GM12874 (cell line): Measurements from ENCODE around the gene OCRL.

Source experiments
- TF ChIP-seq, protein P1 (sequence below): IDR thresholded peaks from 2 replicates; pipeline ENCODE4 v1.5.1; 2011; ENCODE audit warnings: low read depth, mild to moderate bottlenecking, control low read depth, low read length, moderate library complexity; ENCODE audit not compliant: insufficient read depth

OCRL gene

DNA sequence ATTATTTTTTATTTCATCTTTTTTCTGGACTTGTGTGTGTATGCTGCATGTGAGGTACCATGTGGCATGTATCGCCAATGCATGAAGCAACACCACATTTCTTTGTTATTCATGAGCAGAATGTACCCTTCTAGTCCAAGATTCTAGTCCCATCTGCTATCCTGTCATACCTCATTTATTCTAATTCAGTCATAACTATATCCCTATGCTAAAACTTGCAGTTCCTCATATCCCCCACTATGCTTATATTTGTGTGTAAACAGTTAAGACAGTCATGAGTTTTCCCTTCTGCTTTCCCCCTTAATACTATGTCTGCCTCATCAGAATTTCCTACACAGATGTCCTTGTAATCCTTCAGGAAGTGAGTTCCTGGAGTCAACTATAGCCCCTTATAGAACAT lies 19.7 kb downstream of the OCRL start:
- TF ChIP-seq, protein P1, sequence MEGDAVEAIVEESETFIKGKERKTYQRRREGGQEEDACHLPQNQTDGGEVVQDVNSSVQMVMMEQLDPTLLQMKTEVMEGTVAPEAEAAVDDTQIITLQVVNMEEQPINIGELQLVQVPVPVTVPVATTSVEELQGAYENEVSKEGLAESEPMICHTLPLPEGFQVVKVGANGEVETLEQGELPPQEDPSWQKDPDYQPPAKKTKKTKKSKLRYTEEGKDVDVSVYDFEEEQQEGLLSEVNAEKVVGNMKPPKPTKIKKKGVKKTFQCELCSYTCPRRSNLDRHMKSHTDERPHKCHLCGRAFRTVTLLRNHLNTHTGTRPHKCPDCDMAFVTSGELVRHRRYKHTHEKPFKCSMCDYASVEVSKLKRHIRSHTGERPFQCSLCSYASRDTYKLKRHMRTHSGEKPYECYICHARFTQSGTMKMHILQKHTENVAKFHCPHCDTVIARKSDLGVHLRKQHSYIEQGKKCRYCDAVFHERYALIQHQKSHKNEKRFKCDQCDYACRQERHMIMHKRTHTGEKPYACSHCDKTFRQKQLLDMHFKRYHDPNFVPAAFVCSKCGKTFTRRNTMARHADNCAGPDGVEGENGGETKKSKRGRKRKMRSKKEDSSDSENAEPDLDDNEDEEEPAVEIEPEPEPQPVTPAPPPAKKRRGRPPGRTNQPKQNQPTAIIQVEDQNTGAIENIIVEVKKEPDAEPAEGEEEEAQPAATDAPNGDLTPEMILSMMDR, result no peak

DNA sequence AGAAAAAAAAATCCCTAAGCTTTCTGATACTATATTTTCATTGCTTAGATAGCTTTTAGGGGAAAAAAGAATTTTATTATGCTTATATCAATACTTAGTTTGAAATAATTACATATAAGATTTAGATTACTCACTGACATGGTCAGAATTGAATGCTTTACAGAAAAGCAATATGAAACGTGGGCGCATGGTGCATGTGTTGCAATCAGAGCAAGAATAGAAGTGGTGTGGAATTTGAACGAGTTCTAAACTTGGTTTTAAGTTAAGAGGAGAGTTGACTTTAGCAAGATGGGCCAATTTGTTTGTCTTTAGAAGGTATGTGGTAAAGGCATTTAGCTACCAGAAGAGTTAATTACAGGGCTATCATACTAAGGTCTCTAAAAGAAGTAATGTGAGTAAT lies 21.4 kb downstream of the OCRL start:
- TF ChIP-seq, protein P1, result no peak

DNA sequence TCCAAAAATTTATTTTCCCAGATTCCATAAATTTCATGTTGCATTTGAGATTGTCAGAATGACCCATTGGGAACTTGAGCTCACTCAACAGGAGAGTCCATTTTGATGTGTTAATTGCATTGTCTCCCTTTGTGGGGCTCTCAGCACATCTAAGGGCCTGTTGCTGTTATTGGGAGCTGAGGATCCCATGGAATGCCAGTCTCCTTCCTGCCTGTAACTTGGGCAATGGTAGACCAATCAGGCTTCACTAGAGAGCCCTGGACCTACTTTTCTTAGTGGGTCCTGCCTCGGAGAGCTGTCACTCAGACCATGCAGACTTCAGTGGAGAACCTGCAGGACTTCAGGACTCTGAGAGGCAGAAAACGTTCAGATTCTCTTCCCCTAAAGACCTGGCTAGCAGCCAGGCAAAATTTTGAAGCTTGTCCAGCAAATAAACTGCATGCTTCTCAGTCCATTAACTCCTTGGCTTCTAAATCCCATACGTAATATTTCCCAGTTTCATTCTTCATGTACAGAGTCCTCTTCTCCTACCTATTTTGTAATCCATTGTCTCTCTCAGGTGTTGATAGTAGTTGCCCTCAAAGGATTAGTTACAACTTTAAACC lies 25.1 kb downstream of the OCRL start:
- TF ChIP-seq, protein P1, result no peak

DNA sequence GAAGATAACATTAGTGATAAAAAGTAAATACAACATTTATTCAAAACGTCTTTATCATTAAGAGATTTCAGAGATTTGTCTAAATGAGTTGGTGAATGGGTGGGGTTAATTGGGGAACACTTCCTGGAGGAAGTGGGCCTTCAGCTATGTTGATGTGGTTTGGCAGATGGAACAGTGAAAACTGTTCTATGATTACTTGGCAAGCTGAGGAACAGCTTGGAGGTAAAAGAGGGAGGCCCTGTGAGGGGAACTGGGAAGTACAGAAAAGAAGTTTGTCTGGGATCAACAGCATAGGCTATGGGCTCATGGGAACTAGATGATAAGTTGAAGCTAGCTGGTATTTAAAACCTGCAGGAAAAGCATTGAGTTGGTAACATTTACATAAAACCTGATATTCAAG lies 26.0 kb downstream of the OCRL start:
- TF ChIP-seq, protein P1, result no peak

DNA sequence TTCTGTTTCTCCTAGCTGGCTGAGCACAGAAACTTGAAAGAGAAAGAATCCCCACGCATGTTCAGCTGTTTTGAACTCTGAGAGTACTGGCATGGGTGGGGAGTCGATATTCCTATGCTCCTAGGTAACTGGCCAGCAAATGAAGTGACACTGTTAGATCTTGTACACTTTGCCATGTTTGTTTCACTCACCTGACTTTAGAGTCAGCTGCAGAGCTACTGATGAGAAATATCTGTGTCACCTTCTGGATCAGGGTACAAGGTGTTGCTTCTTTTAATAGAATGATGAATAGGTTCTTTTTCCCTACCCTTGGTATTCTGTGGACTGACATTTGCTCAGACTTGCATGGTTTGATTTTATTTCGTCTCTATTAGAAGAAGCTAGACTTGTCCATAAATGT lies 28.3 kb downstream of the OCRL start:
- TF ChIP-seq, protein P1, result no peak

DNA sequence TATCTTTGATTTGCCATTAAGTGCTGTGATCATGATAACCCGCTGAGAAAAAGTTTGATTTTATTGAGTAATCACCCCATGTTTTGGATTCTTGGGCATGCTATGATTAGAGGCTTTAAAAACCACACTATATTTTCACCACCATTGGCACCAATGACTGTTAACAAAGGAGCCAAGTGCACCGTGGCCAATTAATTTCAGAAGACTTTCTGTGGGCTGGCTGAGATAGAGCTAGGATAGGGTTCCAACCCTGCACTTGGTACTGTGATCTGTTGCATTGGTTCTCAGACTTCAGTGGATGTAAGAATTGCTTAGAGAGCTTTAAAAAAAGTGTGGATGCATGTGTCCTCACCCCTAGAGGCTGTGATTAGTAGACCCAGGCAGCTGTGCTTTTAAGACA lies 32.4 kb downstream of the OCRL start:
- TF ChIP-seq, protein P1, result no peak

DNA sequence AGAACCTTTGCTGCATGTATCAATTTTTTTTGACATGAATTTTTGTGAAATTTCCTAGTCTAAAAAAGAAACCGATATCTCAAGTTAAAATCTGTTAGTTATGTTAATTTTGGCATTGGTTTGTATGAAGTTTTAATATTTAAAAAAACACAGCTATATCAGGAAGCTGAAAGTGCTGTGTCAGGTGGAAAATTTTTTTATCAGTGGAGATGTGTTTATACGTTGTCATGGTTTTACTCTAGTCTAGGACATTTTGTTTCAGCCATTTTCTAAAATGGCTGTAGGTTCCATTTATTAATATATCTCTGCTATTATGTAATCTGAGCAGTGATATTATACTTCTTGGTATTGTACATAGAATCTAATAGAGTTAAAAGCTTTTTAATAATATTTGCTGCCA lies 34.2 kb downstream of the OCRL start:
- TF ChIP-seq, protein P1, result no peak
